GM19438 (cell line): ENCODE measurements around the gene OCEL1.
"Not testable (repeated sequence)": the region's sequence is repeated elsewhere in the genome, so short reads cannot be mapped to it uniquely, and the experiment has no call there.

Experiments used
- ATAC-seq: cut with Tn5 transposase; IDR thresholded peaks from one replicate; pipeline ENCODE4 v1.9.1; 2021; ENCODE audit warnings: low read depth; ENCODE audit not compliant: unreplicated experiment

The OCEL1 gene, protein sequence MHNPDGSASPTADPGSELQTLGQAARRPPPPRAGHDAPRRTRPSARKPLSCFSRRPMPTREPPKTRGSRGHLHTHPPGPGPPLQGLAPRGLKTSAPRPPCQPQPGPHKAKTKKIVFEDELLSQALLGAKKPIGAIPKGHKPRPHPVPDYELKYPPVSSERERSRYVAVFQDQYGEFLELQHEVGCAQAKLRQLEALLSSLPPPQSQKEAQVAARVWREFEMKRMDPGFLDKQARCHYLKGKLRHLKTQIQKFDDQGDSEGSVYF

DNA sequence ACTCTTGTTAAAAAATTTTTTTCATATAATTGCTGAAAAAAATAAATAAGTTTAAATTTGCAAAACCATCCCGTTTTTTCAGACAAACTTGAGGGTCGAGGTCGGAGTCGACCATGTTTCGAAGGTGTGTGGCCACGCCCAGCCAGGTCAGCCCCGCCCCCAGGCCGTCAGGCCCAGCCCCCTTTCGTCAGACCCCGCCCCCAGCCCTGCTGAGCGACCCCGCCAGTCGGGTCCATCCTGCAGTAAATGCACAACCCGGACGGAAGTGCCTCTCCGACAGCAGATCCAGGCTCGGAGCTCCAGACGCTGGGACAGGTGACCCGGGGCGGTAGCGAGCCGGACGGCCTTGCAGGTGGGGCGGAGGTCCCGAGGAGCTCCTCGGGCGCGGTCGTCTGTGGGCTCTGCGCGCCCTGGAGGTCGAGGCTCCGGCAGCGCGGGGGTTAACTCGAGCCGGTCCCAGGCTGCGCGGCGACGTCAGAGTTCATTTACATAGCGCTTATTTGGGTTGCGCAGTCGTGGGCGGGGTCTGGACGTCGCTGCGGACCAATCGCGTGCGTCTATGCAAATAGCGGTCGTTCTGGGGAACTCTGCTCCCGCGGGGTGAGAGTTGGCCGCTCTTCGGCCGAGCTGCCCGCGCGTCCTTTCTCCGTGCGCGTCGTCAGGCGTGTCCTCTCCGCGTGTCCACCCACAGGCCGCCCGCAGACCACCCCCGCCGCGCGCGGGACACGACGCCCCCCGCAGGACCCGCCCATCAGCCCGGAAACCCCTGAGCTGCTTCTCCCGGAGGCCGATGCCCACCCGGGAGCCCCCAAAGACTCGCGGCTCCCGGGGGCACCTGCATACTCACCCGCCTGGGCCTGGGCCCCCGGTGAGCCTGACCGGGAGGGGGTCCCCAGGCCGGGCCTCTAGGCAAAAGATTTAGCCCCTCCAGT, at the start of gene OCEL1:
Gene OCEL1, plus strand, starts transcription at position 225 of the 932 bp plus-strand sequence. Its CDS starts 22 bp downstream, at position 247.
- ATAC-seq = peak; percentile 93

DNA sequence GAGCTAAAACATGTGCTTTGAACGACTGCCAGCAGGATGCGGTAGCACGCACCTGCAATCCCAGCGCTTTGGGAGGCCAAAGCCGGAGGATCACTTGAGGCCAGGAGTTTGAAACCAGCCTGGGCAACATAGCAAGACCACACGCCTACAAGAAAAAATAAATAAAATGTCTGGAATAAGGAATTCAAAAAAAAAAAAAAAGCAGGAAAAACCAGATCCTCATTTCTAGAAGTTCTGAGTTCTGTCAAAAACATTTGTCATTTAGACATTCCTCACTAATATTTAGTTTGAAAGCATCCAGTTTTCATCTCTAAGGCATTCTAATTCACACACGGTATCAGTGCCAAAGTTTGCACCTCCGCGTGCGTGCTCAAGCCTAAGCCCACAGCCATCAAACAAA, 47.7 kb upstream of the OCEL1 start:
- ATAC-seq = no peak

DNA sequence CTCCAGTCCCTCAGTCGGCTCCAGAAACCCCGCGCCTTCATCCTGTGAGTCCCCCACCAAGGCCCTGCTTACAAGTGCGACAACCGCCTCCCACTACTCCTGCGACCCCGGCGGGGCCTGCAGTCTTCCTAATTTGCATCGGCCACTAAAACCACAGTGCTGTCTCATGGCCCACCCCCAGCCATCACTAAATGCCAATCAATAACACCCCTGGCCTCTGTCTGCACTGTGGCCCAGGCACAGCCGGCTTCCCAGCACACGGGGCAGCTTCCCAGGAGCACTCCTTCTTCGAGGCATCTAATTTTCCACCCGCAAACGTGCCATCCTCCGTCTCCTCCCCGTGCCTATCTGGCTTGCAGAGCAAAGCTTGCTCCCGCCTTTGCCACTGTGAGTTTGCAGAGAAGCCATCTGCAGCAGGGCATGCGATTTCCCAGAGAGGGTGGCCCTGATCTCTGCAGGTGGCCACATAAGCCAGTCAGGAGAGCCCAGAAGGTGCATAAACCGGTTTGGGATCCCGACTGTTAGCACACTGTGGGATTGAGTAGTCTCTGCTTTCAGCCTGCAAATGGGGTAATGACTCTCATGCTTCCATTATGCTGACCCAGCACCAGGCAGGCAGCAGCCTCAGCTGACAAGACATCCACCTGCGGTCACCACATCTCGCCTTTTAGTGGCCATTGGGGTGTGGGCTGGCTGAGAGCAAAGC, 44.9 kb upstream of the OCEL1 start:
- ATAC-seq = no peak

DNA sequence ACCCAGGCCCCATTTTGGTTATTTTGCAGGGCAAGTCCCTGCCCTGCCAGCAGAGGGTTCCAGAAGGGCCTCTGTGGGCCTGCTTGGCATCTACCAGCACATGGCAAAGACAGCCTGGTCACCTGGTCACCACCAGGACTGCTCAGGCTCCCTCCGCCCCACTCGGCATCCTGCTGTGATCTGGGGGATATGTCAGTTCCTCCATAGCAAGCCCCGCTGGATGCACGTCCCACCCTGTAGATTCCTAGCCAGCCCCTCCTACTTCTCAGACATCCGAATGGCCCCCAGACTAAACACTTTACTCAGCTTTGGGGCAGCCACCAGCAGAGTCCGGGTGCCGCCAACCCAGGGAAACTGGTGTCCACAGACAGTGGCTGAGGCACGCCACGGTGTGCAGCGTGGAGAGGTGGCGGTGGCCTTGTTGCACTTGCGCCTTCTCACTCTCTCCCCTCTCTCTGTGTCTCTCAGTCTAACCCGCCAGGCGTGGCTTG, 42.7 kb upstream of the OCEL1 start:
- no peak for ATAC-seq

DNA sequence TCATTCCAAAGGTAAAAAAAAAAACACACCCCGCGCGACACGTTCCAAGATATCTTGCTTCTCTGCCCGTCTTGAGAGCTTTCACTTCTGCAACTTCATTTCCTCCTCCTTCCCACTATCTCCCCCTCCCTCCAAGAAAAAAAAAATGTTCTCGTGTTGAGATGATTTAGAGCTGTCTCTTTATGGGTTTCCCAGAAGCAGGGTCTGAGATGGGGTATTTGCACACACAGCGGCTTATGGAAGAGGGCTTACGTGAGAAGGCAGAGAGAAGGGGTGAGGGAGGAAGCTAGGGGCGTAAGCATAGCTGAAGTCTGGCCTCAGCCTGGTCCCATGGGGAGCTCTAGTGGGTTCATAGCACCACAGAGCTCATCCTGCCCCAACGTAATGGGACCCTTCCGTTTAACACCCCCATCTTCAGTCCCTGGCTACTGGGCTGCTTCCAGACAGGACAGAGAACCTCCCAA, 42.1 kb upstream of the OCEL1 start:
- ATAC-seq = peak; percentile 63

DNA sequence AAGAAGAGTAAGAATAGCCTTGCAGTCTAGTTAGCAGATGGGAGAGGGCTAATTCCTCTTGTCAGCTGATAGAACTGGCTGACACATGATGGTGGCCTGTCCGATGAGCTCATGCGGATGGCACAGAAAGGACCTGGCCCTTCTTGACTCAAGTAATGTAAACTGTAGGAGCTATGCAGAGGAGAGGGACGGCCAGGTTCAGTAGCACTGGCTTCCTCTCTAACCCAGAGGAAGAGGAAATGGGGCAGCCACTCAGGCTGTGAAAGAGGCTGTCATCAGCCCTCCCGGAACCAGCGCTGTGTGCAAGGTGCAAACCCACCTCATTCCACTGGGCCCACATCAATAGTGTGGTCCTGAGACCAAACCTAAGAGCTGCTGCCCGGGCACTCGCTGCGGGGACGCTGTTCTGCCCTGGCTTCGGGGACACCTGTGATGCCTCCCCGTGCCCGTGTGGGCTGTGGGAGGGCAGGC, 41.6 kb upstream of the OCEL1 start:
- ATAC-seq = no peak

DNA sequence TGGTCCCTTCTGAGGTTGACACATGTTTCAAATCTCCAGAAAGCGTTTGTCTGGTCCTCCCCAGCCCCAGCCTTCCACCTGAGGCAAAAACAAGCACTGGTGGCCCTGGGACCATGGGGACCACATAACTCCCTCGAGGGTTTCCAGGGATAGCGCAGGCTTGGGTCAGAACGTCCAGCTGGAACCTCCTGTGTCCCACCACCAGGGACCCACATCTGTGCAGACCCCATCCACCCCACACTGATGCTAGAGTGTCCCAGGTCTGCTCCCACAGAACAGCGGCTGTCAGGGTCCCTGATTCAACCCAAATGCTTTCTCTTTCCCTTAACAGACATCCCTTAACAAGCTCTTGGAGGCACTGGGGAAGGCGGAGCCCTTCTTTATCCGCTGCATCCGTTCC, 40.4 kb upstream of the OCEL1 start:
- ATAC-seq = no peak

DNA sequence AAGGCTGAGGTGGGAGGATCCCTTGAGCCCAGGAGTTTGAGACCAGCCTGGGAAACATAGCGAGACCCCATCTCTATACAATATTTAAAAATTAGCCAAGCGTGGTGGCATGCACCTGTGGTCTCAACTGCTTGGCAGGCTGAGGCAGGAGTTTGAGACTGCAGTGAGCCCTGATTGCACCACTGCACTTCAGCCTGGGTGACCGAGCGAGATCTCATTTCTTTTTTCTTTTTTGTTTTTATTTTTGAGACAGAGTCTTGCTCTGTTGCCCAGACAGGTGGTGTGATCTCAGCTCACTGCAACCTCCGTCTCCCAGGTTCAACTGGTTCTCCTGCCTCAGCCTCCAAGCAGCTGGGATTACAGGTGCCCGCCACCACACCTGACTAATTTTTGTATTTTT, 34.3 kb upstream of the OCEL1 start:
- not testable (repeated sequence) for ATAC-seq

DNA sequence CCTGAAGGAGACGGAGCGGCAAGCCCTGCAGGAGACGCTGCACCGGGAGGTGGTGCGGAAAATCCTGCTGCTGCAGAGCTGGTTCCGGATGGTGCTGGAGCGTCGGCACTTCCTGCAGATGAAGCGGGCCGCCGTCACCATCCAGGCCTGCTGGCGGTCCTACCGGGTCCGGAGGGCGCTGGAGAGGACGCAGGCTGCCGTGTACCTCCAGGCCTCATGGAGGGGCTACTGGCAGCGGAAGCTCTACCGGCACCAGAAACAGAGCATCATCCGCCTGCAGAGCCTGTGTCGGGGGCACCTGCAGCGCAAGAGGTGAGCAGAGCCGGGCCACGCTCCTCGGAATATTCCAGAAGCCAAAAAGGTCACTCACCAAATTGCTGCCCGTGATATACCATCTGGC, 33.3 kb upstream of the OCEL1 start:
- no peak for ATAC-seq

DNA sequence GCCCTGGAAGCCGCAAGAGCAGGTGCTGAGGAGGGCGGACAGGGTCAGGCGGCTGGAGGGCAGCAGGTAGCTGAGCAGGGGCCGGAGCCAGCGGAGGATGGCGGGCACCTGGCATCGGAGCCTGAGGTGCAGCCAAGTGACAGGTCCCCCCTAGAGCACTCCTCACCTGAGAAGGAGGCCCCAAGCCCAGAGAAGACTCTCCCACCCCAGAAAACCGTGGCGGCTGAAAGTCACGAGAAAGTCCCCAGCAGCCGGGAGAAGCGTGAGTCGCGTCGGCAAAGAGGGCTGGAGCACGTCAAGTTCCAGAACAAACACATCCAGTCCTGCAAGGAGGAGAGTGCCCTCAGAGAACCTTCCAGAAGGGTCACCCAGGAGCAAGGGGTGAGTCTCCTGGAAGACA, 31.4 kb upstream of the OCEL1 start:
- no peak for ATAC-seq

DNA sequence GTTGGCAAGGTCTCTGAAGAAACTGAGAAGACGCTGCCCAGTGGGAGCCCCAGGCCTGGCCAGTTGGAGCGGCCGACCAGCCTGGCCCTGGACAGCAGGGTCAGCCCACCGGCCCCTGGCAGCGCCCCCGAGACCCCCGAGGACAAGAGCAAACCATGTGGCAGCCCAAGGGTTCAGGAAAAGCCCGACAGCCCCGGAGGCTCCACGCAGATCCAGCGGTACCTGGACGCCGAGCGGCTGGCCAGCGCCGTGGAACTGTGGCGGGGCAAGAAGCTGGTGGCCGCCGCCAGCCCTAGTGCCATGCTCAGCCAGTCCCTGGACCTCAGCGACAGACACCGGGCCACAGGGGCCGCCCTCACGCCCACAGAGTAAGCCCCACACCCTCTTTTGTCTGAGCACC, 30.9 kb upstream of the OCEL1 start:
- no peak for ATAC-seq

DNA sequence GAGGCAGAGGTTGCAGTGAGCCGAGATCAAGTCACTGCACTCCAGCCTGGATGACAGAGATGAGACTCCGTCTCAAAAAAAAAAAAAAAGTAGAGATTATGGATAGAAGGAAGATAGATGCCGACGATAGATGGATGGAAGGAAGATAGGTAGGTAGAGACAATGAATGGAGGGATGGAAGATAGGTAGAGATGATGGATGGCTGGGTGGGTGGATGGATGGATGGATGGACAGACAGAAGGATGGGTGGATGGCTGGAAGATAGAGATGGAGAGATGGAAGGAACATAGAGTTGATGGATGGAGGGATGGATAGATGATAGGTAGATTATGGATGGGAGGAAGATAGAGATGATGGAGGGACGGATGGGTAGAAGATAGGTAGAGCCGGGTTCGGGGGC, 29.4 kb upstream of the OCEL1 start:
- ATAC-seq = no peak

DNA sequence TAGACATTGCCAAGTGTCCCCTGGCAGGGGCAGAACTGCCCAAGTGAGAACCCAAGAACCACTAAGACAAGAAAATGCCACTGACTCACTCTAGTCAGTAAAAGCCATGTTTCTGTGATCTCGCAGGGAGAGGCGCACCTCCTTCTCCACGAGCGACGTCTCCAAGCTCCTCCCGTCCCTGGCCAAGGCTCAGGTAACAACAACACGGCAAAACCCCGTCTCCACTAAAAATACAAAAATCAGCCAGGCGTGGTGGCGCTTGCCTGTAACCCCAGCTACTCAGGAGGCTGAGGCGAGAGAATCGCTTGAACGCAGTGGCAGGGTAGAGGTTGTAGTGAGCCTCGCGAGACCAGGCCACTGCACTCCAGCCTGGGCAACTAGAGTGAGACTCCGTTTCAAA, 28.4 kb upstream of the OCEL1 start:
- no peak for ATAC-seq

DNA sequence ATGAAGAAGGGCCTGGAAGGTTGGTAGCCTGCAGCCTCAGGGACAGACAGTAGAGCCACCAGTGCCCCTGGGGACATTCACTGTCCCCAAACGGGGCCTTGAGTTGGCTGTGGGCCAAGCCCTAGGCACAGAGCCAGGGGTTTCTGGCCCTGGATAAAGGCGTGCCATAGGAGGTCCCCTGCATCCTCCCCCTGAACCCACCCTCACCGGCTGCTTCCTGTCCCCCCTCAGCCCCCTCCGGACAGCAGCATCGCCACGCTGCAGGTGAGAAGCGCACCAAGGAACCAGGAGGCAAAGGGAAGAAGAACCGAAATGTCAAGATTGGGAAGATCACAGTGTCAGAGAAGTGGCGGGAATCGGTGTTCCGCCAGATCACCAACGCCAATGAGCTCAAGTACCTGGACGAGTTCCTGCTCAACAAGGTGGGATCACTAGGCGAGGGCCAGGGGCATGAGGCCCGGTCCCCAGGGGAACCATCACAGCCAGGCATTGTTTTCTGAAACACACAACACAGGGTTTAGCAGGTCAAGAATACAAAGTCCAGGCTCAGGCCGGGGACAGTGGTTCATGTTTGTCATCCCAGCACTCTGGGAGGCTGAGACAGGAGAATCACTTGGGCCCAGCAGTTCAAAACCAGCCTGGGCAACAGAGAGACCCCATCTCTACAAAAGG, 25.5 kb upstream of the OCEL1 start:
- no peak for ATAC-seq

DNA sequence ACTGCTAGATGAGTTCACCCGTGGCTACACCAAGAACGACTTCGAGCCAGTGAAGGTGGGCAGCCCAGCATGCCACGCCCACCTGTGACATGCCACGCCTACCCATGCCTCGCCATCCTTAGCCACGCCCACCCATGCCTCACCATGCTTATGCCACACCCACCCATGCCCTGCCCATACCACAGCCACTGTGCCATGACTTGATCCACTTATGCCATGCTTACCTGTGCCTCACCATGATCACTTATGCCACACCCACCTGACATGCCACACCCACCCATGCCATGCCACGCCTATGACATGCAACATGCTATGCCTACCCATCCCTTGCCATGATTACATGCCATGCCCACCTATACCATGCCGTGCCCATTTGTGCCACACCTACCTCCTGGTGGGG, 23.8 kb upstream of the OCEL1 start:
- no peak for ATAC-seq

DNA sequence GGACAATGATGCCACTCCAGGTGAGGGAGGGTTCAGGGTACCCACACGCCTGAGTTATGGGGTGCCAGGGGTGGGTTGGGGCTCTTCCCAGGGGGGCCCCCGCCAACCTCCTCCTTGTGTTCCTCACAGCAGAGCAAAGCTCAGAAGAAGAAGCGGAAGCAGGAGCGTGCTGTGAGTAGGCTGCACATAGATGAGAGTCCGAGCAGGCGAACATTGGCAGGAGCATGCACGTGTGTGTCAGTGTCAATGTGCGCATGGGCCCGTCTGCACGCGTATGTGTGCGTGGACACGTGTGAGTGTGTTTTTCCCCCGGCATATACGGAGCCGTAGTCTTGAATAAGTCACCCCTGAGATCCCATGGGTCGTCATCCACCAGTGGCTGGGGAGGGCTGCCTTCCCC, 23.3 kb upstream of the OCEL1 start:
- no peak for ATAC-seq

DNA sequence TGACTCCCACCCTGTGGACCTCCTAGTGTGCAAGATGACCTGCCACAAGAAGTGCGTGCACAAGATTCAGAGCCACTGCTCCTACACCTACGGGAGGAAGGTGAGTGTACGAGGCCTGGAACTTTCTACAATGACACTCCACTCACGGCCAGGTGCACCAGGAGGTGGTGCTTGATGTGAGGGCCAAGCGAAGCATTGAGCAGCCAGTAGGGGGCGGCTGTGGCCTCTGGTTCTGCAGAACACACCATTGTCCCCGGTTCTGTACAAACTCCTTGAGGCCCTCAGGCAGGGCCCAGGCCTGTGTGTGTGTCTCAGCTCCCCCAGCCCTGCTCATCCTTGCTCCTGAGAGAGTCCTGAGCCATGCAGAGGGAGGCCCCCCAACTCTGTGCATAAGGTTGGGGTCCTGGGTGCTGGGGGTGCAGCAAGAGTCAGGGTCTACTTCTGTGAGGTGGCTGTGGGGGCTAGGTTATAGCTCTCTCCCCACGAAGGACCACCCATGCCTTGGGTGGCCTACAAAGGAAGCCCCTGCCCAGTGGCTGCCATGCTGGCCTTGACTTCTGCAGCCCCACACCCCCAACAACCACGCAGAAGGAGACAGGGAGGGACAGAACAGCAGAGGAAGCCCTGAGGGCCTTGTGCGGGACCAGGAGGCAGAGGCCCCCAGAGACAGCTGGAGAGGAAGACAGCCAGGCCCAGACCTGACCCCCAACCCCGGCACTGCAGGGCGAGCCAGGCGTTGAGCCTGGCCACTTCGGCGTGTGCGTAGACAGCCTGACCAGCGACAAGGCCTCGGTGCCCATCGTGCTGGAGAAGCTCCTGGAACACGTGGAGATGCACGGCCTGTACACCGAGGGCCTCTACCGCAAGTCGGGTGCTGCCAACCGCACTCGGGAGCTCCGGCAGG, 20.5 kb upstream of the OCEL1 start:
- no peak for ATAC-seq

DNA sequence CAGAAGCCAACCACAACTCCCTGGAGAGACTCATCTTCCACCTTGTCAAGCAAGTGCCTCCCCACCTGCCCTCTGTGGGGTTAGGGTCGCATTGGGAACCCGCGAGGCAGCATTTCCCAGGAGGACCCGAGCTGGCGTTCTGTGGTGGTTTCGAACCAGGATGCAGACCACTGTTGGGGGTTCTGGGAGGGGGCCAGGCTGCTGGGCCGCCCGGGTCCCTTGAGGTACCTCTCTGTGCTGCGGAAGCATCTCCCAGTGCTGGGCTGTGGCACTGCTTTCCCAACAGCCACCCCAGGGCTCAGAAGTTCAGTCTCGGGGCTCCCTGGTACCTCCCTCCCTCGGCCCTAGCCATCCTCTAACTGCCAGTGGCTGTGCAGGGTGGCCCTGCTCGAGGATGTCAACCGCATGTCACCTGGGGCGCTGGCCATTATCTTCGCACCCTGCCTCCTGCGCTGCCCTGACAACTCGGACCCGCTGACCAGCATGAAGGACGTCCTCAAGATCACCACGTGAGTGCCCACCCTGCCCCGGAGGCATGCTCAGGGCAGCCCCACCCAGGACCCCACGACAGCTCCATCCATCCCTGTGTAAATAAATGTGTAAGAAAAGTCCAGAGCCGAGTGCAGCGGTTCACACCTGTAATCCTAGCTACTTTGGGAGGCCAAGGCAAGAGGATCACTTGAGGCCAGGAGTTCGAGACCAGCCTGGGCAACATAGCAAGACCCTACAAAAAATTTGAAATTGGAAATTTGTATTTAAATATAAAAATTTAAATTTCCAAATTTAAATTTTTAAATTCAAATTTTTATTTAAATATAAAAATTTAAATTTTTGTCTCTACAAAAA, 19.1 kb upstream of the OCEL1 start:
- ATAC-seq = no peak
